Heart left ventricle (tissue), 16 donors: Measurements from ENCODE around the gene APIP. TPM values are rescaled to one million over a fixed set of nuclear protein-coding genes. Genes with fewer than 3 reads are reported as not detected.

Source experiments
- ATAC-seq, 4 donors: fragments of 200-7000 bp; cut with Tn5 transposase; one replicate each; pipeline ENCODE4 v1.9.1; 2020 to 2022; ENCODE audit warnings: moderate library complexity in 4 of 4, mild to moderate bottlenecking in 3 of 4, moderate number of reproducible peaks in 1 of 4
- DNase-seq, 5 donors: peaks; one replicate each; pipeline ENCODE4 v3.0.0-alpha.2; 2020
- H3K27ac ChIP-seq, 12 donors: fragments of 200-600 bp; sonication (generic) in 4 of 12; one replicate each; pipeline versions ENCODE4 v1.5.0 to v1.8.0; 2016 to 2022; ENCODE audit warnings: mild to moderate bottlenecking in 2 of 12
- H3K27me3 ChIP-seq, 9 donors: fragments of 200-600 bp; sonication (generic) in 2 of 9; one replicate each; pipeline versions ENCODE4 v1.5.1 to v1.8.0; 2016 to 2022; ENCODE audit warnings: mild to moderate bottlenecking in 3 of 9
- H3K36me3 ChIP-seq, 9 donors: fragments of 200-600 bp; sonication (generic) in 2 of 9; one replicate each; pipeline versions ENCODE4 v1.5.0 to v1.8.0; 2018 to 2022; ENCODE audit warnings: mild to moderate bottlenecking in 2 of 9
- H3K4me1 ChIP-seq, 12 donors: fragments of 200-600 bp; sonication (generic) in 4 of 12; one replicate each; pipeline versions ENCODE4 v1.5.0 to v1.8.0; 2016 to 2022; ENCODE audit warnings: mild to moderate bottlenecking in 3 of 12
- H3K4me3 ChIP-seq, 12 donors: fragments of 200-600 bp; sonication (generic) in 4 of 12; one replicate each; pipeline versions ENCODE4 v1.5.0 to v1.8.0; 2017 to 2022; ENCODE audit warnings: mild to moderate bottlenecking in 9 of 12, moderate library complexity in 4 of 12
- H3K9me3 ChIP-seq, 12 donors: fragments of 200-600 bp; sonication (generic) in 4 of 12; one replicate each; pipeline versions ENCODE4 v1.5.0 to v1.8.0; 2016 to 2022; ENCODE audit warnings: mild to moderate bottlenecking in 1 of 12
- CTCF ChIP-seq, 12 donors: fragments of 200-600 bp; sonication (generic) in 4 of 12; IDR thresholded peaks; one replicate each; pipeline versions ENCODE4 v1.5.0 to v1.8.0; 2018 to 2022; ENCODE audit warnings: antibody characterized with exemption in 12 of 12, mild to moderate bottlenecking in 5 of 12
- POLR2A ChIP-seq, 2 donors: fragments of 450-650 bp; IDR thresholded peaks; one replicate each; pipeline ENCODE4 v1.6.1; 2017; ENCODE audit warnings: antibody characterized with exemption in 2 of 2, mild to moderate bottlenecking in 2 of 2, moderate library complexity in 2 of 2
- WGBS, 4 donors: extraction: QIAGEN DNeasy Blood & Tissue Kit in 2 of 4; methylation state at CpG; one replicate each; pipeline versions ENCODE4 v1.1.5 to v1.1.7; 2013 to 2018; 5-methylcytosine and 5-hydroxymethylcytosine counted together
- intact Hi-C, 10 donors: fragments of 100-400 bp; cut with DNase I; formaldehyde crosslinking; loops; one replicate each; pipeline versions ENCODE4 v1.11.1 to v1.14.2; 2022
- polyA plus RNA-seq, 2 donors: library from polyadenylated mRNA; stranded (reverse); fragments of 200-250 nt; gene quantifications; one replicate each; pipeline ENCODE4 v1.2.3, GENCODE V29; 2013
- total RNA-seq, 9 donors: library from RNA; depleted of rRNA in 2 of 9; stranded (reverse); fragments of >200 nt in 2 of 9; fragmentation: NEBNext Ultra II Directional in 3 of 9; extraction: Animal tissue kit (Norgen Biotek cat#: 25700) in 3 of 9; gene quantifications; one replicate each; pipeline versions ENCODE4 v1.1.0 to v1.2.4, GENCODE V29; 2016 to 2023
- donor health status: ischemic (EF 13 %, LVEDD 7.1; RV severe dilation, severe dysfunction).
- donor health status: healthy with polysubstance abuse.
- donor health status: DM: no; HTN: yes; CAD: no.
- donor health status: DM: no; HTN: no; CAD: no.
- donor health status: ischemic (EF 25% LVEDD 6.9; RV normal size, moderate dysfunction).
- donor health status: ischemic (EF 25% LVEDD 5.7; RV mildly dilated, moderate dysfunction).
- donor health status: healthy.
- donor health status: DM: yes; HTN: yes; CAD: no.
- donor health status: ischemic (EF 35%, LVEDD 5.7; RV mildly dilated, moderate dysfunction).
- donor health status: nonischemic (EF 11% LVEDD 7.7; RV severe dilation, severe dysfunction).
- donor health status: DM: yes; HTN: yes; CAD: no.
- donor health status: PGD.
- donor health status: ischemic (EF 29% LVEDD 5.4; RV normal size, mild dysfunction).
- donor health status: nonischemic (EF 23%, LVEDD 6.1; RV moderate dilation, normal function).

Gene APIP
- total and polyA plus RNA-seq, 11 donors = 15.8 to 35.3 (median 25.7) TPM

GRCh38 chr11:34957206-34957605, 41.0 kb upstream of the APIP start:
- TF ChIP-seq CTCF (IDR thresholded peaks at IDR 0.05) = no peak
- no peak for TF ChIP-seq POLR2A (IDR thresholded peaks at IDR 0.05)
- ATAC-seq (no peak), DNase-seq (no peak)
- H3K4me3 ChIP-seq = no peak overlapping the region
- intact Hi-C loops = no loop called here
- peaks cover 0 to 12% (median under 1%) of the 10 kb centered on the region in 12 donors for H3K4me1 ChIP-seq
- peaks cover 0 to 31% (median 9%) of the 10 kb centered on the region in 9 donors for H3K36me3 ChIP-seq
- H3K9me3 ChIP-seq = no peaks in the 10 kb centered on the region
- H3K27ac ChIP-seq = no peak overlapping the region
- no peaks in the 10 kb centered on the region for H3K27me3 ChIP-seq
- 91 to 95% (median 92%) methylated on average over 5 of the region's 5 CpGs for WGBS, 4 donors

GRCh38 chr11:34953955-34954354, 37.8 kb upstream of the APIP start:
- H3K27ac ChIP-seq = no peak overlapping the region
- TF ChIP-seq CTCF (IDR thresholded peaks at IDR 0.05) = no peak
- TF ChIP-seq POLR2A (IDR thresholded peaks at IDR 0.05) = no peak
- WGBS, 4 donors = 90 to 97% (median 95%) methylated on average over 1 of the region's 1 CpG
- H3K4me1 ChIP-seq = peaks cover 0 to 3% (median under 1%) of the 10 kb centered on the region in 12 donors
- peaks cover 0 to 26% (median 0%) of the 10 kb centered on the region in 9 donors for H3K36me3 ChIP-seq
- intact Hi-C loops = no loop called here
- no peaks in the 10 kb centered on the region for H3K9me3 ChIP-seq
- H3K4me3 ChIP-seq = no peak overlapping the region
- DNase-seq (no peak), ATAC-seq (no peak)
- H3K27me3 ChIP-seq = no peaks in the 10 kb centered on the region

- H3K4me3 ChIP-seq = no peak overlapping the region
- peaks cover 0 to 14% (median 8%) of the 10 kb centered on the region in 12 donors for H3K4me1 ChIP-seq
- ATAC-seq (no peak), DNase-seq (no peak)
- peaks cover 0 to 18% (median 7%) of the 10 kb centered on the region in 12 donors for H3K9me3 ChIP-seq
- TF ChIP-seq CTCF (IDR thresholded peaks at IDR 0.05) (no peak), POLR2A (IDR thresholded peaks at IDR 0.05) (no peak)
- intact Hi-C loops = no loop called here
- H3K27ac ChIP-seq = no peak overlapping the region
- H3K27me3 ChIP-seq = no peaks in the 10 kb centered on the region
- peaks cover 0 to 12% (median 0%) of the 10 kb centered on the region in 9 donors for H3K36me3 ChIP-seq
Observed at GRCh38 chr11:34948696-34949095, 32.5 kb upstream of the APIP start.

- H3K4me3 ChIP-seq = no peak overlapping the region
- H3K27me3 ChIP-seq = no peaks in the 10 kb centered on the region
- peaks cover 0 to 22% (median 10%) of the 10 kb centered on the region in 12 donors for H3K4me1 ChIP-seq
- ATAC-seq = no peak
- intact Hi-C loops = no loop called here
- TF ChIP-seq POLR2A (IDR thresholded peaks at IDR 0.05) = no peak
- 95 to 100% (median 97%) methylated on average over 1 of the region's 1 CpG for WGBS, 4 donors
- peaks cover 0 to 19% (median 7%) of the 10 kb centered on the region in 12 donors for H3K9me3 ChIP-seq
- no peak for DNase-seq
- no peak overlapping the region for H3K27ac ChIP-seq
- H3K36me3 ChIP-seq = peaks cover 0 to 8% (median 0%) of the 10 kb centered on the region in 9 donors
Observed at GRCh38 chr11:34944692-34945091, 28.5 kb upstream of the APIP start.

GRCh38 chr11:34941688-34942087, 25.5 kb upstream of the APIP start:
- peaks cover 0 to 19% (median 7%) of the 10 kb centered on the region in 12 donors for H3K9me3 ChIP-seq
- no peak overlapping the region for H3K4me3 ChIP-seq
- no peak overlapping the region for H3K27ac ChIP-seq
- ATAC-seq (peak in 3 of 4 donors; percentile 16 to 44 (median 21)), DNase-seq (no peak)
- H3K36me3 ChIP-seq = peaks cover 0 to 8% (median 0%) of the 10 kb centered on the region in 9 donors
- TF ChIP-seq POLR2A (IDR thresholded peaks at IDR 0.05) (no peak), CTCF (IDR thresholded peaks at IDR 0.05) (no peak)
- H3K4me1 ChIP-seq = peaks cover 0 to 21% (median 6%) of the 10 kb centered on the region in 12 donors
- intact Hi-C loops = no loop called here
- no peaks in the 10 kb centered on the region for H3K27me3 ChIP-seq
- WGBS, 4 donors = 90 to 94% (median 93%) methylated on average over 13 of the region's 13 CpGs
